Progenitor cell of endocrine pancreas (in vitro differentiated cells): ENCODE measurements around the gene F8. TPM values are rescaled to one million over a fixed set of nuclear protein-coding genes. Genes with fewer than 3 reads are reported as not detected.
"Not testable (repeated sequence)": the region's sequence is repeated elsewhere in the genome, so short reads cannot be mapped to it uniquely, and the experiment has no call there.

Experiments
- DNase-seq: peaks from one replicate; pipeline ENCODE4 v3.0.0; 2021; ENCODE audit warnings: low spot score; ENCODE audit not compliant: unreplicated experiment
- H3K27ac Mint-ChIP-seq: 2 replicates; pipeline ENCODE4 v1.8.0; 2021; ENCODE audit warnings: mild to moderate bottlenecking, moderate library complexity, mixed read lengths
- H3K27me3 Mint-ChIP-seq: 2 replicates; pipeline ENCODE4 v1.8.0; 2021; ENCODE audit warnings: mixed read lengths
- H3K36me3 Mint-ChIP-seq: 2 replicates; pipeline ENCODE4 v1.8.0; 2022; ENCODE audit warnings: mixed read lengths; ENCODE audit not compliant: insufficient read depth
- H3K4me1 Mint-ChIP-seq: 2 replicates; pipeline ENCODE4 v1.8.0; 2021; ENCODE audit warnings: low read depth, mixed read lengths
- H3K4me3 Mint-ChIP-seq: 2 replicates; pipeline ENCODE4 v1.8.0; 2021; ENCODE audit warnings: low read depth, mild to moderate bottlenecking, moderate library complexity, mixed read lengths
- H3K9me3 Mint-ChIP-seq: 2 replicates; pipeline ENCODE4 v1.8.0; 2021; ENCODE audit warnings: low read depth, mixed read lengths
- CTCF ChIP-seq: fragments of 200-600 bp; sonication (generic); IDR thresholded peaks from one replicate; pipeline ENCODE4 v1.5.0; 2021; ENCODE audit warnings: antibody characterized with exemption, mild to moderate bottlenecking; ENCODE audit not compliant: unreplicated experiment
- total RNA-seq: library from RNA; stranded (reverse); gene quantifications from 2 replicates; pipeline ENCODE4 v1.2.1, GENCODE V29; 2021

The F8 gene
- total RNA-seq, 1 donor from 2014 or later = 3.4 TPM

GRCh38 chrX:155023907-155024833 is 1.6 kb upstream of the F8 start:
- H3K4me1 Mint-ChIP-seq = peaks cover 11% of the 10 kb centered on the region
- no peak overlapping the region for H3K4me3 Mint-ChIP-seq
- H3K27ac Mint-ChIP-seq = peak overlapping the region; percentile 42
- no peaks in the 10 kb centered on the region for H3K36me3 Mint-ChIP-seq
- H3K9me3 Mint-ChIP-seq = peaks cover 7% of the 10 kb centered on the region
- no peak for TF ChIP-seq CTCF
- H3K27me3 Mint-ChIP-seq = no peaks in the 10 kb centered on the region
- DNase-seq = no peak

DNA sequence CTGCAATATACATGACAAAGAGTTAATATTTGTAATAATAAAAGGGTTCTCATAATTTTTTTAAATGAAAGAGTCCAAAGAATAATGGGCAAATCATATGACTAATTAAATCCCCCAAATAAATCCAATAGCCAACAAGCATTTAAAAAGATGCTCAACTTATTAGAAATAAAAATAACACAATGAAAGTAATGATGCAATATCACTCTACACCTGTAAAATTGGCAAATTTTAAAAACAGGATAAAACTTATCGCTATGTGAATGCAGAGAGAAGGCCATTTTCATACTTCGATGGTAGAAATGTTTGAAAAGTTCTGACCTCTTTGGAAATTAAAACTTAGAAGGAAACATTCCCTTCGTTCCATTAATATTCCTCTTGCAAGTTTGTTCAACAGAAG is 1.9 kb downstream of the F8 start:
- H3K4me3 Mint-ChIP-seq = no peak overlapping the region
- no peaks in the 10 kb centered on the region for H3K36me3 Mint-ChIP-seq
- H3K9me3 Mint-ChIP-seq = peaks cover 8% of the 10 kb centered on the region
- no peak for DNase-seq
- H3K4me1 Mint-ChIP-seq = peaks cover 4% of the 10 kb centered on the region
- H3K27ac Mint-ChIP-seq = no peak overlapping the region
- no peak for TF ChIP-seq CTCF
- no peaks in the 10 kb centered on the region for H3K27me3 Mint-ChIP-seq

GRCh38 chrX:155009994-155010472 is 12.5 kb downstream of the F8 start:
- no peak overlapping the region for H3K27ac Mint-ChIP-seq
- H3K4me3 Mint-ChIP-seq = no peak overlapping the region
- H3K9me3 Mint-ChIP-seq = peaks cover 21% of the 10 kb centered on the region
- no peak for DNase-seq
- peaks cover 3% of the 10 kb centered on the region for H3K4me1 Mint-ChIP-seq
- H3K27me3 Mint-ChIP-seq = no peaks in the 10 kb centered on the region
- no peak for TF ChIP-seq CTCF
- H3K36me3 Mint-ChIP-seq = peaks cover 1% of the 10 kb centered on the region

GRCh38 chrX:155008578-155008977 is 13.9 kb downstream of the F8 start:
- not testable (repeated sequence) for H3K27ac Mint-ChIP-seq, H3K4me3 Mint-ChIP-seq, H3K4me1 Mint-ChIP-seq, H3K27me3 Mint-ChIP-seq, H3K36me3 Mint-ChIP-seq, DNase-seq
- H3K9me3 Mint-ChIP-seq = peaks cover 25% of the 10 kb centered on the region

DNA sequence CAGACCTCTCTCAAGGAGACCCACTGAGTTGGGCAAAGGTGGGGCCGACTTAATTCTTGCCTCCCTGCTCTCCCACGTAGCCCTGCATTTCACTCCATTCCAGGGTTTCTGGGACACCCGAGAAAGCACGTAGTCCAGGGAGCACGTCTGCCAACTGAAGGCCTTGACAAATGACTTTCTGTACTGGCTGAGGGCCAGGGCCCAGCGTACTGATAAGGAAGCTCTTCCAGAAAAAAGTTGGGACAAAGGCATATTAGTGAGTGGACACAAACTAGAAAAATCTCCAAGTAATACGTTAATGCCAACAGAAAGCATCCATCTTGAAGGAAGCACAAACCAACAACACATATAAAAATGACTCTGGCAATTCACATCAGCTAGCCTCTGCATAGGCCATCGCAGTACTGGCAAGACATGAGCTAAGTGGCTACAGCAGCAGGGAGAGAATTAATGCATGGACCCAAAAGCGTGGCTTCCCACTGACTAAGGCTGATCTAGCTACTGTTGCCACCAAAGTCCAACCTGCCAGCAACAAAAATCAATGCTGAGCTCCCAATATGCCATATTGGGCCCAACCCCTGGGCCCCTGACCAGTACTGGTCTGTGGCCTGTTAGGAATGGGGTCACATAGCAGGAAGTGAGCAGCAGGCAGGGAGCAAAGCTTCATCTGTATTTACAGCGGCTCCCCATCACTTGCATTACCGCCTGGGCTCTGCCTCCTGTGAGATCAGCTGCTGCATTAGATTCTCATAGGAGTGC is 15.4 kb downstream of the F8 start:
- H3K9me3 Mint-ChIP-seq = peaks cover 29% of the 10 kb centered on the region
- H3K27ac Mint-ChIP-seq = peak overlapping the region; percentile 67

DNA sequence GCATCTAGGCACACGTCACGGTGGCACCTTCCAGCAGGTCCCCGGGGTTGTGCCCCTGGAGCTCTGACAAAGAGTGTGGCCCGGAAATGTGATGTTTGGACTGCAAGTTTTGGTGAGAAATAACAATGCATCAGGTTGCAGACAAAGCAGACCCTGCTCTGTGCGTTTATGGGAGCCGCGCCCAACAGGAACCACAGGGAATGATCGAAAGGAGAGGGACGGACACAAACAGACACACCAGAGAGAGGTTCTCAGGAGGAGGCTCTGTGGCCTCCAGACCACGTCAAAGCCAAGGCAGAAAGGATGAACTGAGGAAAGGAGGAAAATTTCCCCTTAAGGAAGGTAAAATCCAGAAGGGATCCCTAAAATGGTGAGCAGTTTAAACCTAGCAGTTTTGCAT is 16.1 kb downstream of the F8 start:
- peaks cover 27% of the 10 kb centered on the region for H3K9me3 Mint-ChIP-seq
- not testable (repeated sequence) for DNase-seq, H3K36me3 Mint-ChIP-seq, H3K27me3 Mint-ChIP-seq, H3K4me1 Mint-ChIP-seq, H3K4me3 Mint-ChIP-seq, H3K27ac Mint-ChIP-seq

More for the DNA sequence above, 15.4 kb downstream of the F8 start:
- not testable (repeated sequence) for H3K4me1 Mint-ChIP-seq, H3K27me3 Mint-ChIP-seq, H3K4me3 Mint-ChIP-seq, DNase-seq, H3K36me3 Mint-ChIP-seq
